ENCODE data around the gene RCCD1.
A peak's percentile ranks its signal among the peaks of the same experiment; 100 is the strongest.

Gene RCCD1

GRCh38 chr15:90990446-90990845, 35.8 kb downstream of the RCCD1 start:
- DNase-seq (ENCODE audit: low read depth, low spot score) = no peak
- no peak overlapping the region for H3K4me3 ChIP-seq (ENCODE audit: low read length)

GRCh38 chr15:90991587-90992285, 37.1 kb downstream of the RCCD1 start:
- H3K4me3 ChIP-seq (ENCODE audit: low read length) = no peak overlapping the region
- no peak for DNase-seq (ENCODE audit: low read depth, low spot score)

- peak overlapping the region; percentile 80 for H3K4me3 ChIP-seq (ENCODE audit: low read length)
- no peak for DNase-seq (ENCODE audit: low read depth, low spot score)
Observed at GRCh38 chr15:90994059-90994416, 39.4 kb downstream of the RCCD1 start.

DNA sequence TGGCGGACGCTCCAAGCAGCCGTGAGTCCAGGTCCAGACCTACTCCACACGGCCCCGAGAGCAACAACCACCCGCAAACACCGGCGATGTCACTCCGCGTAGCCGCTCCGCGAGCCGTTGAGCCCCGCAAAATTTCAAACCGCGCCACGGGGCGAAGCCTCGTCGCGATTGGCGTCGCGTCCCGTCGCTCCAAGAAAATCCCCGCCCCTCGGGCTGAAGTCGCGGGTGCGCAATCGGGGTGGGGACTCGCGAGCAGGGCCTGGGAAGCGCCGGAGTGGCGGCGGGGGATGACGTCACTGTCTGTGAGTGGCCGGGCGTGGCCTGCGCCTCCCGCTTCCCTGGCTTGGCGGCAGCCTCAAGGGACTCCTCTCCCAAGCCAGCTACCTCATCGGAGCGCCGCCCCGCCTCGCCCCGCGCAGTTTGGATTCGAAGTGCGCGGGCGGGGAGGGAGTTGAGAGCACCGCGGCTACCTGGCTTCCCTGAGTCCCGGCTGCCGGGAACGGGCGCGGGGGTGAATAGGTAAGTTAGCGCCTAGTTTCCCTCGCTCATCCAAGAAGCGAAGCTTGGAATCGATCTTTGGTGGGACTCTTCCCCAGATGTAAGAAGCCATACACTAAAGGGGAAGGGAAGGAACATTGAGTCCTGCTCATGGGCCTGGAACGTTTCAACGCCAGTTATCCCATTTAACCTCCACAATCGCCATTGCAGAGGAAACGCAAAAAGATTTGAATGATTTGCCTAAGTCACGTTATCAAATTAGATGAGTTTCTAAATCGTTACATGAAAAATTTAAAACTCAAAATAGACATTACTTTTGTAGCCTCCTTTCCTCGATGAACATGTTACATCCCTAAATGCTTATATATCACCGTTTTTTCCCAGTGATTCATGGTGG, 40.0 kb downstream of the RCCD1 start, which contains the start of gene PRC1:
Gene PRC1 (minus strand): TSS at position 119 of the 895 bp plus-strand sequence. CDS start 118 bp downstream, at position 1.
- peak; percentile 94 for DNase-seq (ENCODE audit: low read depth, low spot score)
- peak within 1 kb of the TSS; percentile 80 for H3K4me3 ChIP-seq (ENCODE audit: low read length)

GRCh38 chr15:90998737-90999136, 44.1 kb downstream of the RCCD1 start:
- H3K4me3 ChIP-seq (ENCODE audit: low read length) = no peak overlapping the region
- no peak for DNase-seq (ENCODE audit: low read depth, low spot score)

- no peak overlapping the region for H3K4me3 ChIP-seq (ENCODE audit: low read length)
- DNase-seq (ENCODE audit: low read depth, low spot score) = no peak
Observed at GRCh38 chr15:91001209-91001608, 46.5 kb downstream of the RCCD1 start.

DNA sequence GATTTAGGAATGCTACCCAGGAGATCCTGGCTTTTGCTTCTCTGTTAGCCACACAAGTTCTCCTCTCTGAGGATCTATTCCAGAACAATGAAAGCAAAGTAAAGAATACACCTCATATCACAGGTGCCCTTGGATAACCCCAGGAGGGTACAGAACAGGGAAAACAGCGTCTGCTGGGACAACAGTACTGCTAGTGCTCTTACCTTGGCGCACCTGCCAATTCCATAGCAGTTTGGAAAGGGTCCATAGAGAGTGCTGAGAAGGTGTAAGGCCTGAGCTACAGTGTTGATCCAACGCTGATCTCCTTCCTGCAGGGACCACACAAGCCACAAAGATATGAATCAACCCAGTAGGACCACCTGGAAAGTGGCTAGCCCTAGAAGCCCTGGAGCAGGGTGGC, 52.6 kb downstream of the RCCD1 start:
- H3K4me3 ChIP-seq (ENCODE audit: low read length) = no peak overlapping the region
- no peak for DNase-seq (ENCODE audit: low read depth, low spot score)
